Inflammatory macrophage treated with lipopolysaccharide for 4 hours (primary cell): ENCODE data around the gene PDRG1.

Experiments used
- DNase-seq: peaks from one replicate; pipeline ENCODE4 v3.0.0-alpha.2; 2020

Gene PDRG1

DNA sequence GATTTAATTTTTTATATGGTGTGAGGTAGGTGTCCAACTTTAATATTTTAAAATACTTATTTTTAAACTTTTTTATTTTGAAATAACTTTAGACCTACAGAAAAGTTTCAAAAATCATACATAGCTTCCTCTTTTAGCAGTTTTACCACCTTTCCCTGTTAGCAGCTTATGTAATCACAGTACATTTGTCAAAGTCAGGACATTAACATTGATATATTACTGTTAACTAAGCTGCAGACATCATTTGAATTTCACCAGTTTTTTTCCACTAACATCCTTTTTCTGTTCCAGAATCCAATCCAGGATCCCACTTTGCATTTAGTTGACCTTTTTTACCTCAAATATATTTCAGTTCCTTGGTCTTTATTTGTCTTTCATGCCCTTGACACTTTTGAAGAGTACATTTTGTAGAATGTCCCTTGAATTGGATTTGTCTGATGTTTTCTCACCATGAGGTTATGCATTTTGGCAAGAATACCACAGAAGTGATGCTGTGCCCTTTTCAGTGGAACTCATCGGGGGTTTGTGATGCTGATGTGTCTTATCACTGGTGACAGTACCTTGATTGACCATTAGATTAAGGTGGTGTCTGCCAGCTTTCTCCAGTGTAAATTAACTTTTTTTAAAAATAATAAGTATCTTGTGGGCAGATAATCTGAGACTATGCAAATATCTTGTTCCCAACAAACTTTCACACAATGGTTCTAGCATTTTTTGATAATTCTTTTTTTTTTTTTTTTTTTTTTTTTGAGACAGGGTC, 48.0 kb downstream of the PDRG1 start:
- DNase-seq, result no peak

DNA sequence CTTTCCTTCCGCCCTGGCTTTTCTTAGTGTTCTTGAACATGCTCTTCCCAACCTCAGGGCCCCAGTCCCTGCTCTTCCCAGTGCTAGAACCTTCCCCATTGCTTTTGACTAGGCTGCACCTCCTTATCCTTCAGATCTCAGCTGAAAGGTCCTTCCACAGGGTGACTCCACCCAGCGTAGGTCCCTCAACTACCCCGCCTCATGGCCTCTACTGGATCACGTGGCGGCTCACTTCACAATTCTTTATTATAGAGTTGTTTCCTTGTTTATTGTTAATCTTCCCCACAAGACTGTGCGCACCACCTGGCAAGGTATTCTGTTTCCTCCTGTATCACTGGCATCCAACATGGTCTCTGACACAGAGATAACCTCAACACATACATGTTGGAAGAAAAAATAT, 50.2 kb downstream of the PDRG1 start:
- DNase-seq, result no peak

DNA sequence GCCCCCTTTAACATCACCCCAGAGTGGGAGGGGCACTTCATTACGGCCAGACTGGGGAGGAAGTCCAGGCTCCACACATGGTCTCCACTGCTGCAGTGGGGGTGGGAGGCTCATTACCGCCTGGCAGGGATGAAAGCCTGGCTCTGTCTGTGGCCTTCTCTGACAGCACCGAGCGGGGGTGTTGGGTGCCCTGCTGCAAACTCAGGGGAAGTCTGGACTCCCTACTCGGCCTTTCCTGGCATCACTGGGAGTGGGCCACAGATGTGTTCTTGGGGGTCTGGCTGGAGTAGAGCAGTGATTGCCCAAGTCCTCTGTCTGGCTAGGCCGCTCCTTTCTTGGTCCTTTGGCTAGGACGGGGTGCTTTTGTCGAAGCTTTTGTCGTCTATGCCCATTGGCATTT, 54.3 kb downstream of the PDRG1 start:
- DNase-seq, result no peak

DNA sequence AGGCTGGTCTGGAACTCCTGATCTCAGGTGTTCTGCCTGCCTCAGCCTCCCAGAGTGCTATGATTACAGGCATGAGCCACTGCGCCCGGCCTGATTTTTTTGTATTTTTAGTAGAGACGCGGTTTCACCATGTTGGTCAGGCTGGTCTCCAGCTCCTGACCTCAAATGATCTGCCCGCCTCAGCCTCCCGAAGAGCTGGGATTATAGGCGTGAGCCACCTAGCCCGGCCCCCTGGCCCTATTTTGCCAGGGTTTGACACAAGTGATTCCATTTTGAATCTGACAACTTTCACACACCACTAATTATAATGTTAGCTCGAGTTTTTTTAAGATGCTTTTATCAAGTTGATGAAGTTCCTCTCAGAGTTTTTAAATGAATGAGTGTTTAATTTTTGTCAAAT, 55.8 kb downstream of the PDRG1 start:
- DNase-seq, result no peak

DNA sequence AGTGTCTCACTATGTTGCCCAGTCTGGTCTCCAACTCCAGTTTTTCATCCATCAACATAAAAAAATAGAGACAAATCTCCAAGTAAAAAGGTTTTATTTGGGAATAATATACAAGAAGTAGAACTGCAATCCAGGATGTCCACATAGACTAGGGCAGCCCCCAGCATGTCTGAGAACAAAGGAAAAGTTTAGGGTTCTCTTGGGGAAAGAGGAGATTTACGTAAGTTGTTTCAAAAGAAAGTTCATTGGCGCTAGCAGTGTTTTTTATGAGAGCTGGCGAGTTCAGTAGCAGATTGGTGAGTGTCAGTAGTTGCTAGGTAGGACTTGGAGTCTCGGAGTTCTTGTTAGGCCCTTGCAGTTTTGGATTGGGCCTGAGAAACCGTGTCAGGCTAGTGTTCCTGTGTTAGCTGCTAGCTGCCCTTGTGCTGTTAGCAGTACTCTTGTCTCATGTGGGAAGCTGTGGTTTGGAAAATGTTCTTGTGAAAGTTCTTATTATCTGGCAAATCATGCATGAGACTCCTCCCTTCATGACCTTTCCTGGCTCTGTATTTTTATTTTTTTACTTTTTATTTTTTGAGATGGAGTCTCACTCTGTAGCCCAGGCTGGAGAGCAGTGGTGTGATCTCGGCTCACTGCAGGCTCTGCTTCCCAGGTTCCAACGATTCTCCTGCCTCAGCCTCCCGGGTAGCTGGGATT, 56.7 kb downstream of the PDRG1 start:
- peak; percentile 90 for DNase-seq
